GM21423 (cell line): ENCODE measurements around the gene IL1RAPL2.
"Not testable (repeated sequence)": the region's sequence is repeated elsewhere in the genome, so short reads cannot be mapped to it uniquely, and the experiment has no call there.

ENCODE experiments used
- ATAC-seq: cut with Tn5 transposase; IDR thresholded peaks from one replicate; pipeline ENCODE4 v1.9.1; 2021; ENCODE audit warnings: mild to moderate bottlenecking, moderate library complexity; ENCODE audit not compliant: unreplicated experiment

Gene IL1RAPL2

GRCh38 chrX:105754286-105754964 is 1188.4 kb downstream of the IL1RAPL2 start:
- ATAC-seq, result no peak

GRCh38 chrX:105755109-105755508 is 1189.1 kb downstream of the IL1RAPL2 start:
- no peak for ATAC-seq

GRCh38 chrX:105758754-105759153 is 1192.8 kb downstream of the IL1RAPL2 start:
- no peak for ATAC-seq

- ATAC-seq, result no peak
These were observed 1193.6 kb downstream of the IL1RAPL2 start for GRCh38 chrX:105759598-105759997.

- no peak for ATAC-seq
These were observed 1199.7 kb downstream of the IL1RAPL2 start for GRCh38 chrX:105765691-105766090.

- ATAC-seq, result no peak
These were observed 1207.8 kb downstream of the IL1RAPL2 start for GRCh38 chrX:105773801-105774200.

GRCh38 chrX:105775679-105776078 is 1209.7 kb downstream of the IL1RAPL2 start:
- no peak for ATAC-seq

- no peak for ATAC-seq
These were observed 1215.8 kb downstream of the IL1RAPL2 start for GRCh38 chrX:105781804-105782203.

GRCh38 chrX:105796877-105797276 is 1230.9 kb downstream of the IL1RAPL2 start:
- not testable (repeated sequence) for ATAC-seq

- no peak for ATAC-seq
These were observed 1237.9 kb downstream of the IL1RAPL2 start for GRCh38 chrX:105803891-105804290.

GRCh38 chrX:105805655-105806054 is 1239.7 kb downstream of the IL1RAPL2 start:
- not testable (repeated sequence) for ATAC-seq

GRCh38 chrX:105816517-105816916 is 1250.5 kb downstream of the IL1RAPL2 start:
- no peak for ATAC-seq
